ENCODE results near the gene TRIM68.
A peak's percentile ranks its signal among the peaks of the same experiment; 100 is the strongest.

TRIM68 gene

DNA sequence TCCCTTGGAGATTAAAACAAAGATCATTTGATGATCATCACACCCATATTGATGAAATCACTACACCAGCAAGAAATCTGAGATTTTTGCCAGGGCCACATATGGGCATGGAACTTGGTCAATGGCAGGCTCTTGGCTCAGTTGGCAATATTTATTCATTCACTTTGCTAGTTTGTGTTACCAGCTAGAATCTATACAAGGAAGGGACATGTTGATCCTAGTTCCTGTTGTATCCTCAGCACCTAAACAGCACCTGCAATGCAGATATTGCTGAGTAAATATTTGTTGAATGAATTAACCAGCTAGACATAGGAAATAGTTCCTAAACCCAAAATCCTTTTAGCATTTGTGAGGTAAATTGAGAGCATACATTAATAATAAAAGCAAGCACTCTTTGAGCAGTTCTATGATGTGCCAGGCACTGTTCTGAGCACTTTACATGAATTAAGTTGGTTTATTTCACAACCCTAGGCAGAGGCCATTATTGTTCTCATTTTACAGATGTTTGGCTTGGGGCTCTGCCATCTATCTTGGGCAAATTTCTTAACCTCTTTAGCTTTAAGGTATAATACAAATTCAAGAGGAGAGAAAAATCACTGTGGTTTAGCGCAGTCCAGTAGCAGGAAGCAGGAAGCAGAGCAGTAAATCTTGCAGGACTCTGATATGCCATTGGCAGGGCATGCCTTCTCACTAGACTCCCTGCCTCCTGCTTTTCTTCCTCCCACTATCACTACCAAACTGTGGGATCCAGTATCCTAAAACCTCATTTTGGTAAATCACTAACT lies 1.6 kb downstream of the TRIM68 start:
- peak; percentile 78 for DNase-seq (ENCODE audit: low read depth)

DNA sequence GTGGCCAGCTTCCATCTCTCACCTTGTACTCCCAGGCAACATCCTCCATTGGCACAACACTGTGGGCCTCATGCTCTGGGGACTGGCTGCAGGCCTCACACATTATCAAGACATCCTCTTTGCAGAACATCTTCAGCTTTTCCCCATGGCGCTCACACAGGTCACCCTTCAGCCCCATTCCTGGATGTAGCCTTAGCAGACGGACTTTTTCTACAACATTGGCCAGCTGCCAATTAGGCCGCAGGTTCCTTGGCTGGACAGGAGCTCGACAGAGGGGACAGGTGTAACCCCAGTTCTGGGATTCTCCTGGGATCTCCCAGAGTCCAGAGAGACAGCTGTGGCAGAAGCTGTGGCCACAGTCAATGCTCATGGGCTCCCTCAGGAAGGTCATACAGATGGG lies 3.0 kb downstream of the TRIM68 start:
- DNase-seq (ENCODE audit: low read depth): no peak

DNA sequence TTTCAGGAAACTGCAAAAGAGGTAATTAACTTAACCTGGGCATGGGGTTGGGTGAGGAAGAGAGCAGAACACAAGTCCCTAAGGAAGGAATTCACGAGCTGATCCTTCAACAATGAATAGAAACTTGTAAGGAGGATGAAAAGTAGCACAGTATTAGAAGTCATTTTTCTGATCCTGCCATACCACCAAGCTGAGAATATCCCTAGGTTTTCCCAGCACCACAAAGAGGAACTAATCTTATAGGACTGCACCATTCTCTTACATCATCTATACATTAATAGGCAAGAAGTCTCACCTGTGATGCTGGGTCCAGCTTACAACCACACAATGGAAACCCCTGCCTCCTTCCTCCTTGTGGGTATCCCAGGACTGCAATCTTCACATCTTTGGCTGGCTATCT lies 14.3 kb downstream of the TRIM68 start, which contains the start of gene OR52I1:
Gene OR52I1, plus strand, starts transcription at position 301 of the 400 bp plus-strand sequence. Its CDS starts 0 bp downstream, at position 301.
- no peak for DNase-seq (ENCODE audit: low read depth)

DNA sequence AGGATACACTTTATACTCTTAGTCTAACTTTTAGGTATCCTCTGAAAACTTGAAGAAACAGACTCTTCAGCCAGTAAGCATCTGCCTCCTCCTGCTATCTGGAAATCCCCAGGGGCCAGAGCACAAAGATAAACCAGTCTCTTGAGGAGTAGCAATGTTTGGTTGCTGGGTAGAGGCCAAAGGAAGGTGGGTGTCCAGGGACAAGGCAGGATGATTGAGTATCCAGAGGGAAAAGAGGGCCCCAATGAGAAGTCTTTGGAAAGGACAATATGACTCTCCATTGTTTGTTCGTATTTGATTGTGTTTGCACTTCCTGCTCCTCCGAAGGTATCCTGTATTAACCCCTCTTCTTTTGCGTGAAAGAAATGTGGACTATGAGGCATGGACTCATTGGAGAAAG lies 19.0 kb downstream of the TRIM68 start:
- DNase-seq (ENCODE audit: low read depth): no peak

DNA sequence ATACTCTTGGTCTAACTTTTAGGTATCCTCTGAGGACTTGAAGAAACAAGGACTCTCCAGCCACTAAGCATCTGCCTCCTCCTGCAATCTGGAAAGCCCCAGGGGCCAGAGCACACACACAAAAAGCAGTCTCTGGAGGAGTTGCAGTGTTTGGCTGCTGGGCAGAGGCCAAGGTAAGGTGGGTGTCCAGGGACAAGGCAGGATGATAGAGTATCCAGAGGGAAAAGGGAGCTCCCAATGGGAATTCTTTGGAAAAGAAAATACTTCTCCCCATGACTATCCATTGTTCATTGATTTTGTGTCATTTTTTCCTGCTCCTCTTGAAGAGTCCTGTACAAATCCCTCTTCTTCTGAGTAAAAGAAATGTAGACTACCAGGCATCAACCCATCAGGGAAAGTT lies 26.6 kb downstream of the TRIM68 start, which contains the start of gene OR52I2:
Gene OR52I2, plus strand, starts transcription at position 301 of the 400 bp plus-strand sequence.
- no peak for DNase-seq (ENCODE audit: low read depth)

DNA sequence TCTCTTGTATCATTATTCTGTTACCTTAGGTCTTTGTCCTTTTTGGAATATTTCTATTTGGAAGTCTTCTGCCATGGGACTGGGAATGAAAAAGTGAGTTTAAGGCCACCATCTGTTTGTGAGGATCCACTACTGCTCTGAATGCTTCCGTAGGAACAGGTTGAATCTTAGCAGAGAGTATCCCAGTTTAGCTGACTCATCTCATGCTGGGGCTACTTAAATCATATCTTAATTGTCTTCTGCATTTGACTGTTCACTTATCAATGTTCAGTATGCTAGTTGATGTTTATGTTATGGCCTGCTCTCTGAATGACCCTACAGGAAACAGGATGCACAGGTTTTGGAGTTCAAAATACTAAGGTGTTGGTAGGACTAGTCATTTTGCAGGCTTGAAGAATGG lies 27.9 kb downstream of the TRIM68 start:
- no peak for DNase-seq (ENCODE audit: low read depth)

DNA sequence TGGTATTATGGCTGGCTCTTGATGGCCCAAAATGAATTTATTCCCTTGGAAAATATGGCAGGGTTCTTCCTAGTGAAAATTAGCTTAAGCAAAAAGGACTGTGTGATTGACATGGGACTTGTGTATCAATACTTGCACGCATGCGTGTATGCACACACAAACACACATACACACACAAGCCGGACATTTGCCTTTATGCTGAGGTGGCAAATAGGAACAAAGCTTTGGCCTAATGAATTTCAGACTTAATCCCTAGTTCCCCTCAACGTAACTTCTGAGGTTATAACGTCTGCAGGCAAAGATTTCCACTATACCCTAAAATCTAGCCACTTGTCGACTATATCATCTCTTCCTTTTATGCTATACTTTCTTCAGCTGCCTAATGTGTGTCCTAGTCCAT lies 29.4 kb downstream of the TRIM68 start:
- no peak for DNase-seq (ENCODE audit: low read depth)

DNA sequence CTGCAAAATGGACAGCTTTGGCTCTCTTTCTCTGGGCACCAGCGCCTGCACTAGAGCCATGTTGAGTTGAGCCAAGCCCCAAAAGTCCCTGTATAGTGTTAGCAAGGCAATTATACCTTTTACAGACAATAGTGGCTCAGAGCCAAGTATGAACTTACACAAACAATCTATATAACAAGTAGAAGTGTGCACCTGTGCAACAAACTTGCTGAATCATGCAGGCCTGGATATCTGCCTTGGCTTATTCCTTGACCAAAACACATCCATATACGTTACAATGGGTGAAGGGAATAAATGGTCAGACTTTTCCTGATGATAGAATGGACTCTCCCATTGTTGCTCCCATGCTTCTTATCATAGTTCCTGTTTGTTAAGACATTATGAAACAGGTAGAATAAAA lies 30.3 kb downstream of the TRIM68 start:
- no peak for DNase-seq (ENCODE audit: low read depth)

DNA sequence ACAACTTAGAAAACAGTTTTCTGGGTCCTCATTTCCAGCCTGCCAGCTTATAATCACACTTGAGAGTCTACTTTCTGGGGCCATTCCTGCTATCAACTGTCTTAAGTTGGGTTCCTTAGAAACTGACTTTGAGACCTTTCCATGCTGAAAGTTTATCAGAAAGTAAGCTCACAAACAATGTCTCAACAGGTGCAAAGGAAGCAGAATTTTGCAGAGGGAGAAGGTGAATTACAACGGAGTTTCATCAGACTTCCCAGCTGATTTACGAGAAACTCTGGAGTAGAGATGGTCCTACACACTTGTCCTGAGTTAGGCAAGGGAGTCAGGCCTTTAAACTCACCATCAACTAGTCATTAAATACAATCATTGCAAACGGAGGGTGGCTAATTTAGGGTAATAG lies 31.2 kb downstream of the TRIM68 start:
- no peak for DNase-seq (ENCODE audit: low read depth)

DNA sequence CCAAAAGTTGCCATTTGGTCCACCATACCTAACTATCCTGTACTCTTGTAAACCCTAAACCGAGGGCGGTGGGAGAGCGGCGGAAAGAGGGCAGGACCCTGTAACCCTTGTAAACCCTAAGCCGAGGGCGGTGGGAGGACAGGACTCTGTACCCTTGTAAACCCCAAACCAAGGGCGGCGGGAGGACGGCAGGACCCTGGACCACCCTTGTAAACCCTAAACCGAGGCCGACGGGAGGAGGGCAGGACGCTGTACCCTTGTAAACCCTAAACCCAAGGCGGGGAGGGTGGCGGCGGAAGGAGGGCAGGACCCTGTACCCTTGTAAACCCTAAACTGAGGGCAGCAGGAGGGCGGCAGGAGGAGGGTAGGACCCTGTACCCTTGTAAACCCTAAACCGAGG lies 39.0 kb downstream of the TRIM68 start:
- no peak for DNase-seq (ENCODE audit: low read depth)

DNA sequence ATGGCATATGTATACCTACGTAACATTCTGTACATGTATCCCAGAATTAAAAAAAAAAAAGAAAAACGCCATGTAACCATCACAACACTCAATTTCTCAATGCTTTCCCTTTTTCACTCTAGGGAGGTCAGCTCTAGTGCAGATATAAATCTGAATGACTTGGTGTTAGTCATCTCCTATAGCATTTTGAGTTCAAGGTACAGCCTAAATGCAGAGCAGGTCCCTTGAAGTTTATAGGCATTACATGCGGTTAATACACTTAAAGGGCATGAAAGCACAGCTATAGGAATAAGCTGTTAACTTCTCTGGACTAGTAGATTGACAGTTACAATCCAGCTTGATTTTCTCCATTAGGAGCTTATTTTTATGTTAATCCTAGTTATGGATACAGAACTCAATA lies 42.7 kb downstream of the TRIM68 start:
- DNase-seq (ENCODE audit: low read depth): no peak

DNA sequence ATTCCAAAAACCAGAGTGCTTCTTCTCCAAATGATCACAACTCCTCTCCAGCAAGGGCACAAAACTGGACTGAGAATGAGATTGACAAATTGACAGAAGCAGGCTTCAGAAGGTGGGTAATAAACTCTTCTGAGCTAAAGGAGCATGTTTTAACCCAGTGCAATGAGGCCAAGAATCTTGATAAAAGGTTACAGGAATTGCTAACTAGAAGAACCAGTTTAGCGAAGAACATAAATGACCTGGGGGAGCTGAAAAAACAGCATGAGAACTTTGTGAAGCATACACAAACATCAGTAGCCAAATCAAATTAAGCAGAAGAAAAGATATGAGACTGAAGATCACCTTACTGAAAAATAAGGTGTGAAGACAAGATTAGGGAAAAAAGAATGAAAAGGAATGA lies 47.6 kb downstream of the TRIM68 start:
- no peak for DNase-seq (ENCODE audit: low read depth)

DNA sequence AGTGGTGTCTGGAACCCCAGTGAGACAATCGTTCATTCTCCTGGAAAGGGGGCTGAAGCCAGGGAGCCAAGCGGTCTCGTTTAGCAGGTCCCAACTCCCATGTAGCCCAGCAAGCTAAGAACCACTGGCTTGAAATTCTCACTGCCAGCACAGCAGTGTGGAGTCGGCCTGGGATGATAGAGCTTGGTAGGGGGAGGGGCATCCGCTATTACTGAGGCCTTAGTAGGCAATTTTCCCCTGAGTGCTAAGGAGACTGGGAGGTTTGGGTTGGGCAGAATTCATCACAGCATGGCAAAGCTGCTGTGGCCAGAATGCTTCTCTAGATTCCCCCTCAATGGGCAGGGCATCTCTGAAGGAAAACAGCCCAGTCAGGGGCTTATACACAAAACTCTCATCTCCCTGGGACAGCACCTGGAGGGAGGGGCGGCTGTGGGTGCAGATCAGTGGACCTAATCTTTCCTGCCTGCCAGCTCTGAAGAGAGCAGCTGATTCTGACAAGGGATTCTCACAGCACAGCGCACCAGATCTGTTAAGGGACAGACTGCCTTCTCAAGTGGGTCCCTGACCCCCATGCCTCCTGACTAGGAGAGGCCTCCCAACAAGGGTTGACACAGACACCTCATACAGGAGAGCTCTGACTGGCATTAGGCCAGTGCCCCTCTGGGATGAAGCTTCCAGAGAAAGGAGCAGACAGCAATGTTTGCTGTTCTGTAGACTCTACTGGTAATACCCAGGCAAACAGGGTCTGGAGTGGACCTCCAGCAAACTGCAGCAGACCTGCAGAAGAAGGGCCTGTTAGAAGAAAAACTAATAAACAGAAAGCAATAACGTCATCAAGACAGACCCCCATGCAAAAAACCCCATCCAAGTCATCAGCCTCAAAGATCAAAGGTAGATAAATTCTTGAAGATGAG lies 48.2 kb downstream of the TRIM68 start:
- DNase-seq (ENCODE audit: low read depth): no peak

DNA sequence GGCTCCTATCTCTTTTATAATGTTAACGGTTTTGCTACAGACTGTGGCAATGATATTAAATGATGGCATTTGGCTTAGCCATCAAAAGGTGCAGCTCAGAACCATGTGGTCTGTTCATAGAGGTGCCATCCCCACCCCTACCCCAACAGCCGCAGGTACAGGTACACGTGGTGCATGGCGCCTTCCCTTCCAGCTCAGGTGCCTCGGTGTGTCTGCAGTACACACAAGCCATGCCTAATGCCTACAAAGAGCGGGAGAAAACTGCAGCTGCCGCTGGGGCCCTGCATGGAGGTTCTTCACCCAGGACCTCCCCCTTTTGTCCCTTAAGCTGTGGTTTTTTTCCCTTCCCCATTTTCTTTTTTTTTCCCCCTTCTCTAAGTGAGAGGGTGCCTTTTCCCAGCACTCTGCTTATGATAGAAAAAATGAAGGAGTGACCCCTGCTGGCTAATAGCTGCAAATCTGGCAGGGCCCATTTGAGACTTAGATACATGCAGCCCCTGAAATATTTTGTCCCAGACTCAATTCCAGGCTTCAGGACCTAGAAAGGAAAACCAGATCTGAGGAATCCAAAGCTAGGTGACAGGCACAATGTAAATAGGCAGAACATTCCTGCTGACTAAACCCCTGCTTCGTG lies 56.6 kb downstream of the TRIM68 start:
- DNase-seq (ENCODE audit: low read depth): no peak

All from amniotic epithelial cell (primary cell).